Gastroesophageal sphincter (tissue), 4 donors: ENCODE data around the gene BRCC3. TPM values are rescaled to one million over a fixed set of nuclear protein-coding genes. Genes with fewer than 3 reads are reported as not detected.

Experiments used
- ATAC-seq: fragments of 150-250 bp; one replicate; pipeline ENCODE4 v1.9.1; 2016; ENCODE audit warnings: mild to moderate bottlenecking, moderate library complexity
- H3K27ac ChIP-seq, 4 donors: fragments of 200-600 bp; sonication (generic) in 3 of 4; 1 replicate in 3 of 4; 2 replicates in 1 of 4; pipeline ENCODE4 v1.5.1; 2016 to 2019
- H3K27me3 ChIP-seq: fragments of 200-600 bp; sonication (generic); one replicate; pipeline ENCODE4 v1.5.1; 2019
- H3K36me3 ChIP-seq, 2 donors: fragments of 200-600 bp; sonication (generic); one replicate each; pipeline ENCODE4 v1.5.1; 2019; ENCODE audit warnings: control low read depth in 1 of 2
- H3K4me1 ChIP-seq, 3 donors: fragments of 200-600 bp; sonication (generic); 1 replicate in 2 of 3; 2 replicates in 1 of 3; pipeline ENCODE4 v1.5.1; 2016 to 2019; ENCODE audit warnings: control low read depth in 2 of 3
- H3K4me3 ChIP-seq, 2 donors: fragments of 200-600 bp; sonication (generic); one replicate each; pipeline ENCODE4 v1.5.1; 2019; ENCODE audit warnings: mild to moderate bottlenecking in 1 of 2, moderate library complexity in 1 of 2
- H3K9me3 ChIP-seq, 3 donors: fragments of 200-600 bp; sonication (generic); one replicate each; pipeline ENCODE4 v1.5.1; 2017 to 2019; ENCODE audit warnings: control low read depth in 2 of 3
- CTCF ChIP-seq, 4 experiments: fragments of 200-600 bp in 2 of 4; fragments of 450-650 bp in 2 of 4; sonication (generic) in 1 of 4; IDR thresholded peaks; one replicate each; pipeline ENCODE4 v1.5.1; 2017 to 2019; ENCODE audit warnings: antibody characterized with exemption in 4 of 4, mild to moderate bottlenecking in 2 of 4, moderate library complexity in 2 of 4
- EP300 ChIP-seq: sonication (generic); formaldehyde crosslinking; IDR thresholded peaks from one replicate; pipeline ENCODE4 v1.6.1; 2017; ENCODE audit warnings: antibody characterized with exemption, mild to moderate bottlenecking
- POLR2A ChIP-seq, 2 donors: fragments of 450-650 bp; IDR thresholded peaks; one replicate each; pipeline ENCODE4 v1.6.1; 2017; ENCODE audit warnings: antibody characterized with exemption in 2 of 2, mild to moderate bottlenecking in 2 of 2, moderate library complexity in 1 of 2
- POLR2AphosphoS5 ChIP-seq: sonication (generic); formaldehyde crosslinking; IDR thresholded peaks from one replicate; pipeline ENCODE4 v1.6.1; 2017; ENCODE audit warnings: antibody characterized with exemption
- WGBS, 2 donors: methylation state at CpG; one replicate each; pipeline ENCODE4 v1.1.5; 2018; ENCODE audit warnings: low coverage in 1 of 2; 5-methylcytosine and 5-hydroxymethylcytosine counted together
- total RNA-seq, 4 donors: library from RNA; depleted of rRNA; stranded (reverse); fragments of >200 nt; gene quantifications; one replicate each; pipeline ENCODE4 v1.1.0, GENCODE V29; 2016

The BRCC3 gene
- total RNA-seq, 4 donors from 2014 or later, result 12.3 to 18.6 (median 15.0) TPM

GRCh38 chrX:155069414-155069813 is 1.9 kb upstream of the BRCC3 start:
- no peak for ATAC-seq
- Histone ChIP-seq H3K36me3 (peaks cover 0 to 5% of the 10 kb centered on the region in 2 donors), H3K27ac (peak overlapping the region in 1 of 4 donors; percentile 89), H3K4me1 (peaks cover 0 to 60% (median 0%) of the 10 kb centered on the region in 3 donors), H3K9me3 (no peaks in the 10 kb centered on the region), H3K4me3 (peak overlapping the region; percentile 64 to 99), H3K27me3 (no peaks in the 10 kb centered on the region)
- TF ChIP-seq POLR2AphosphoS5 (no peak), EP300 (no peak), POLR2A (IDR thresholded peaks at IDR 0.05) (no peak), CTCF (IDR thresholded peaks at IDR 0.05) (no peak)
- WGBS, 2 donors, result 60 to 100% methylated on average over 1 of the region's 1 CpG

GRCh38 chrX:155070038-155070437 is 1.3 kb upstream of the BRCC3 start:
- H3K27ac ChIP-seq, result peak overlapping the region; percentile 74 to 99 (median 90)
- TF ChIP-seq EP300, result no peak
- no peak for TF ChIP-seq POLR2AphosphoS5
- no peak for TF ChIP-seq POLR2A (IDR thresholded peaks at IDR 0.05)
- TF ChIP-seq CTCF (IDR thresholded peaks at IDR 0.05), result no peak
- H3K27me3 ChIP-seq, result no peaks in the 10 kb centered on the region
- H3K4me3 ChIP-seq, result peak overlapping the region; percentile 64 to 99
- ATAC-seq, result no peak
- peaks cover 0 to 5% of the 10 kb centered on the region in 2 donors for H3K36me3 ChIP-seq
- no peaks in the 10 kb centered on the region for H3K9me3 ChIP-seq
- WGBS, 2 donors, result 4 to 38% methylated on average over 9 to 11 of the region's 12 CpGs
- H3K4me1 ChIP-seq, result peaks cover 0 to 56% (median 0%) of the 10 kb centered on the region in 3 donors

- H3K4me1 ChIP-seq, result peaks cover 0 to 53% (median 0%) of the 10 kb centered on the region in 3 donors
- no CpG with 5 or more reads among the region's 16 CpGs for WGBS, 2 donors
- no peaks in the 10 kb centered on the region for H3K27me3 ChIP-seq
- no peaks in the 10 kb centered on the region for H3K9me3 ChIP-seq
- peak; percentile 19 for ATAC-seq
- H3K27ac ChIP-seq, result peak overlapping the region; percentile 74 to 99 (median 90)
- TF ChIP-seq POLR2AphosphoS5 (no peak), POLR2A (IDR thresholded peaks at IDR 0.05) (no peak), EP300 (no peak), CTCF (IDR thresholded peaks at IDR 0.05) (no peak)
- peak overlapping the region; percentile 64 to 99 for H3K4me3 ChIP-seq
- H3K36me3 ChIP-seq, result peaks cover 0 to 5% of the 10 kb centered on the region in 2 donors
Observed at GRCh38 chrX:155070663-155070974, 689 bp upstream of the BRCC3 start.

- Histone ChIP-seq H3K36me3 (peaks cover 0 to 17% of the 10 kb centered on the region in 2 donors), H3K27me3 (no peaks in the 10 kb centered on the region), H3K27ac (peak overlapping the region; percentile 72 to 91 (median 82)), H3K4me3 (peak overlapping the region; percentile 64 to 81), H3K9me3 (no peaks in the 10 kb centered on the region), H3K4me1 (peaks cover 0 to 48% (median 0%) of the 10 kb centered on the region in 3 donors)
- TF ChIP-seq CTCF (IDR thresholded peaks at IDR 0.05) (no peak), POLR2A (IDR thresholded peaks at IDR 0.05) (no peak), POLR2AphosphoS5 (no peak), EP300 (no peak)
- 0 to 19% methylated on average over 2 to 8 of the region's 25 CpGs for WGBS, 2 donors
- no peak for ATAC-seq
Observed at GRCh38 chrX:155071694-155072280, 479 bp downstream of the BRCC3 start.

GRCh38 chrX:155086202-155086840 is 15.0 kb downstream of the BRCC3 start:
- no peaks in the 10 kb centered on the region for H3K9me3 ChIP-seq
- H3K4me3 ChIP-seq, result no peak overlapping the region
- 59% methylated on average over 6 of the region's 24 CpGs; no CpG with 5 or more reads in 1 of the 2 donors for WGBS, 2 donors
- H3K27me3 ChIP-seq, result no peaks in the 10 kb centered on the region
- TF ChIP-seq POLR2AphosphoS5 (no peak), CTCF (IDR thresholded peaks at IDR 0.05) (peak in 2 of 4 experiments; percentile 30 to 47)
- H3K36me3 ChIP-seq, result peaks cover 0 to 46% of the 10 kb centered on the region in 2 donors
- no peak overlapping the region for H3K27ac ChIP-seq
- no peak for ATAC-seq
- H3K4me1 ChIP-seq, result peaks cover 0 to 5% (median 0%) of the 10 kb centered on the region in 3 donors
